ENCODE results near the gene RGS7.

GRCh38 chr1:241130881-241131280, 226.1 kb downstream of the RGS7 start:
- TF ChIP-seq CTCF (IDR thresholded peaks at IDR 0.05) (no peak), POLR2A (IDR thresholded peaks at IDR 0.05) (no peak), POLR2AphosphoS5 (IDR thresholded peaks at IDR 0.05) (no peak)

Measured in gastroesophageal sphincter (tissue), 3 donors.